ENCODE data around the gene TAF4.

- no peak for TF ChIP-seq SIN3A (IDR thresholded peaks at IDR 0.05; ENCODE audit: borderline replicate concordance, insufficient read depth, low read depth, low read length)
- TF ChIP-seq CTCF (IDR thresholded peaks at IDR 0.05): no peak
Observed at GRCh38 chr20:61953037-61954021, 112.4 kb downstream of the TAF4 start.

Measured in Panc1 (cell line).